Sigmoid colon (tissue), 4 donors: ENCODE results near the gene YTHDF1.

Experiments used
- EP300 ChIP-seq, 4 donors: sonication (generic); formaldehyde crosslinking; IDR thresholded peaks; one replicate each; pipeline ENCODE4 v1.6.1; 2017; ENCODE audit warnings: antibody characterized with exemption in 4 of 4
- TF ChIP-seq, protein P1 (sequence below), 4 experiments: fragments of 450-650 bp in 3 of 4; fragments of 200-600 bp in 1 of 4; IDR thresholded peaks; one replicate each; pipeline ENCODE4 v1.5.1; 2016 to 2019; ENCODE audit warnings: antibody characterized with exemption in 4 of 4, mild to moderate bottlenecking in 3 of 4, moderate library complexity in 2 of 4

DNA sequence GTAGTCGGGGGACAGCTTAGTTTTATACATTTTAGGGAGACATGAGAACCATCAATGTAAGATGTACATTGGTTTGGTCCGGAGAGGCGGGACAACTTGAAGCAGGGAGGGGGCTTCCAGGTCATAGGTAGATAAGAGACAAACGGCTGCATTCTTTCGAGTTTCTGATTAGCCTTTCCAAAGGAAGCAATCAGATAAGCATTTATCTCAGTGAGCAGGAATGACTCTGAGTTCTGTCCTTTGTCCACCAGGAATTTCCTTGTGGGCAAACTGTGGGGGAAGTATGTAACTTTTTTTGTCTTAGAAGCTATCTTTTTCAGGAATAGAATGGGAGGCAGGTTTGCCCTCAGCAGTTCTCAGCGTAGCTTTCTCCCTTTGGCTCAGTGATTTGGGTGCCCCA, 1.4 kb downstream of the YTHDF1 start:
- TF ChIP-seq EP300 (IDR thresholded peaks at IDR 0.05), result no peak
- TF ChIP-seq, protein P1, sequence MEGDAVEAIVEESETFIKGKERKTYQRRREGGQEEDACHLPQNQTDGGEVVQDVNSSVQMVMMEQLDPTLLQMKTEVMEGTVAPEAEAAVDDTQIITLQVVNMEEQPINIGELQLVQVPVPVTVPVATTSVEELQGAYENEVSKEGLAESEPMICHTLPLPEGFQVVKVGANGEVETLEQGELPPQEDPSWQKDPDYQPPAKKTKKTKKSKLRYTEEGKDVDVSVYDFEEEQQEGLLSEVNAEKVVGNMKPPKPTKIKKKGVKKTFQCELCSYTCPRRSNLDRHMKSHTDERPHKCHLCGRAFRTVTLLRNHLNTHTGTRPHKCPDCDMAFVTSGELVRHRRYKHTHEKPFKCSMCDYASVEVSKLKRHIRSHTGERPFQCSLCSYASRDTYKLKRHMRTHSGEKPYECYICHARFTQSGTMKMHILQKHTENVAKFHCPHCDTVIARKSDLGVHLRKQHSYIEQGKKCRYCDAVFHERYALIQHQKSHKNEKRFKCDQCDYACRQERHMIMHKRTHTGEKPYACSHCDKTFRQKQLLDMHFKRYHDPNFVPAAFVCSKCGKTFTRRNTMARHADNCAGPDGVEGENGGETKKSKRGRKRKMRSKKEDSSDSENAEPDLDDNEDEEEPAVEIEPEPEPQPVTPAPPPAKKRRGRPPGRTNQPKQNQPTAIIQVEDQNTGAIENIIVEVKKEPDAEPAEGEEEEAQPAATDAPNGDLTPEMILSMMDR (IDR thresholded peaks at IDR 0.05), result no peak
